Measurements from ENCODE around the gene CREM. TPM values are rescaled to one million over a fixed set of nuclear protein-coding genes. Genes with fewer than 3 reads are reported as not detected.

The CREM gene
- total RNA-seq, 1 donor from 2014 or later = 31.4 TPM

- H3K27ac Mint-ChIP-seq (ENCODE audit: unreplicated experiment) = peak overlapping the region; percentile 79
- no peak for DNase-seq (ENCODE audit: extremely low spot score, unreplicated experiment)
- peak overlapping the region; percentile 89 for H3K4me3 Mint-ChIP-seq (ENCODE audit: unreplicated experiment)
- peaks cover 39% of the 10 kb centered on the region for H3K4me1 Mint-ChIP-seq (ENCODE audit: unreplicated experiment)
- H3K9me3 Mint-ChIP-seq (ENCODE audit: unreplicated experiment) = no peaks in the 10 kb centered on the region
- peaks cover 2% of the 10 kb centered on the region for H3K27me3 Mint-ChIP-seq (ENCODE audit: unreplicated experiment)
- TF ChIP-seq, protein P1, sequence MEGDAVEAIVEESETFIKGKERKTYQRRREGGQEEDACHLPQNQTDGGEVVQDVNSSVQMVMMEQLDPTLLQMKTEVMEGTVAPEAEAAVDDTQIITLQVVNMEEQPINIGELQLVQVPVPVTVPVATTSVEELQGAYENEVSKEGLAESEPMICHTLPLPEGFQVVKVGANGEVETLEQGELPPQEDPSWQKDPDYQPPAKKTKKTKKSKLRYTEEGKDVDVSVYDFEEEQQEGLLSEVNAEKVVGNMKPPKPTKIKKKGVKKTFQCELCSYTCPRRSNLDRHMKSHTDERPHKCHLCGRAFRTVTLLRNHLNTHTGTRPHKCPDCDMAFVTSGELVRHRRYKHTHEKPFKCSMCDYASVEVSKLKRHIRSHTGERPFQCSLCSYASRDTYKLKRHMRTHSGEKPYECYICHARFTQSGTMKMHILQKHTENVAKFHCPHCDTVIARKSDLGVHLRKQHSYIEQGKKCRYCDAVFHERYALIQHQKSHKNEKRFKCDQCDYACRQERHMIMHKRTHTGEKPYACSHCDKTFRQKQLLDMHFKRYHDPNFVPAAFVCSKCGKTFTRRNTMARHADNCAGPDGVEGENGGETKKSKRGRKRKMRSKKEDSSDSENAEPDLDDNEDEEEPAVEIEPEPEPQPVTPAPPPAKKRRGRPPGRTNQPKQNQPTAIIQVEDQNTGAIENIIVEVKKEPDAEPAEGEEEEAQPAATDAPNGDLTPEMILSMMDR (IDR thresholded peaks at IDR 0.05) = no peak
- peaks cover 1% of the 10 kb centered on the region for H3K36me3 Mint-ChIP-seq (ENCODE audit: unreplicated experiment)
Observed at GRCh38 chr10:35089611-35090161, 37.0 kb upstream of the CREM start.

GRCh38 chr10:35090162-35090954 is 36.3 kb upstream of the CREM start, which contains the start of gene CUL2:
Gene CUL2, minus strand, starts transcription at chr10:35090341. Its CDS starts 19,024 bp downstream, at chr10:35071317.
- Mint-ChIP-seq H3K36me3 (ENCODE audit: unreplicated experiment) (peaks cover 1% of the 10 kb centered on the region), H3K27me3 (ENCODE audit: unreplicated experiment) (peaks cover 5% of the 10 kb centered on the region), H3K27ac (ENCODE audit: unreplicated experiment) (peak within 1 kb of the TSS; percentile 85)

DNA sequence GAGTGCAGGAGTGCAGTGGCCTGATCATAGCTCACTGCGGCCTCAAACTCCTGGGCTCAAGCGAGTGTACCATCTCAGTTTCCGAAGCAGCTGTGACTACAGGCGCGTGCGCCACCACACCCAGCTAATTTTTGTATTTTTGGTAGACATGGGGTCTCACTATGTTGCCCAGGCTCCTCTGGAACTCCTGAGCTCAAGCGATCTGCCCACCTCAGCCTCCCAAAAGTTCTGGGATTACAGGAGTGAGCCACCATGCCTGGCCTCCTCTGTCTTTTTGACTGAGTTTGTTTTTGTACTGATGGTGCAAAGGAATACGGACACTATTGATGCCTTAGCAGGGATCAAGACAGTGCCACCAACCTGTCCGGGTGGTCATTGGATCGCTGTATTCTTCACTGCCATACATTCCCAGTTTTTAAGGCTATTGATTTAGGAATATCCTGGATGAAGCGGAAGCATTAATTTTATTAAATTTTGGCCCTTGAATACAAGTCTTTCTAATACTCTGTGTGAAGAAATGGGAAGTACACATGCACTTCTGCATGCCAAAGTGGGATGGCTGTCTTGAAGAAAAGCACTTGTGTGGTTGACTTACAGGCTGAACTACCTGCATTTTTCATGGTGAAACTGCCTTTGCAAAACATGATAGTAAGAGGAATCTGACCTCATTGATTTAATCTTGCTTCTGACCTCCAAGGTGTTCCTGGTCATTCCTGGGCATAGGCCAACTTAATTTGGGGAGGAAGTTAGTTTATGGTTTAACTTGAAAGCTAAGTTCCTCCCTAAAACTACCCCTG is 34.5 kb upstream of the CREM start:
- Mint-ChIP-seq H3K9me3 (ENCODE audit: unreplicated experiment) (no peaks in the 10 kb centered on the region), H3K36me3 (ENCODE audit: unreplicated experiment) (no peaks in the 10 kb centered on the region), H3K27ac (ENCODE audit: unreplicated experiment) (no peak overlapping the region), H3K4me3 (ENCODE audit: unreplicated experiment) (no peak overlapping the region), H3K27me3 (ENCODE audit: unreplicated experiment) (peaks cover 17% of the 10 kb centered on the region), H3K4me1 (ENCODE audit: unreplicated experiment) (peaks cover 32% of the 10 kb centered on the region)
- TF ChIP-seq, protein P1 (IDR thresholded peaks at IDR 0.05) = no peak
- no peak for DNase-seq (ENCODE audit: extremely low spot score, unreplicated experiment)

More at GRCh38 chr10:35090162-35090954, 36.3 kb upstream of the CREM start, which contains the start of gene CUL2:
- peak within 1 kb of the TSS; percentile 89 for H3K4me3 Mint-ChIP-seq (ENCODE audit: unreplicated experiment)
- peaks cover 39% of the 10 kb centered on the region for H3K4me1 Mint-ChIP-seq (ENCODE audit: unreplicated experiment)
- no peaks in the 10 kb centered on the region for H3K9me3 Mint-ChIP-seq (ENCODE audit: unreplicated experiment)
- TF ChIP-seq, protein P1 (IDR thresholded peaks at IDR 0.05) = no peak
- peak; percentile 98 for DNase-seq (ENCODE audit: extremely low spot score, unreplicated experiment)

- Mint-ChIP-seq H3K4me1 (ENCODE audit: unreplicated experiment) (peaks cover 26% of the 10 kb centered on the region), H3K9me3 (ENCODE audit: unreplicated experiment) (no peaks in the 10 kb centered on the region), H3K4me3 (ENCODE audit: unreplicated experiment) (no peak overlapping the region)
Observed at GRCh38 chr10:35092851-35093250, 33.8 kb upstream of the CREM start.

More at GRCh38 chr10:35092851-35093250, 33.8 kb upstream of the CREM start:
- Mint-ChIP-seq H3K27me3 (ENCODE audit: unreplicated experiment) (peaks cover 17% of the 10 kb centered on the region), H3K36me3 (ENCODE audit: unreplicated experiment) (no peaks in the 10 kb centered on the region), H3K27ac (ENCODE audit: unreplicated experiment) (no peak overlapping the region)
- TF ChIP-seq, protein P1 (IDR thresholded peaks at IDR 0.05) = no peak
- no peak for DNase-seq (ENCODE audit: extremely low spot score, unreplicated experiment)

All from osteocyte (in vitro differentiated cells).